IPS-18c (cell line): ENCODE data around the gene RANBP10.

Experiments used
- H3K4me3 ChIP-seq: 2 replicates; pipeline ENCODE4 v1.7.0; 2013; ENCODE audit warnings: low read depth, mild to moderate bottlenecking, low read length, moderate library complexity; ENCODE audit not compliant: insufficient read depth
- H3K9me3 ChIP-seq: one replicate; pipeline ENCODE4 v1.6.1; 2013; ENCODE audit warnings: mild to moderate bottlenecking, low read length, moderate library complexity; ENCODE audit not compliant: control insufficient read depth, insufficient read depth

Gene RANBP10

GRCh38 chr16:67731753-67732095, 74.6 kb downstream of the RANBP10 start:
- no peaks in the 10 kb centered on the region for H3K9me3 ChIP-seq

GRCh38 chr16:67731071-67731752, 75.1 kb downstream of the RANBP10 start:
- no peaks in the 10 kb centered on the region for H3K9me3 ChIP-seq

More at GRCh38 chr16:67731753-67732095, 74.6 kb downstream of the RANBP10 start:
- no peak overlapping the region for H3K4me3 ChIP-seq

GRCh38 chr16:67730326-67730725, 76.0 kb downstream of the RANBP10 start:
- Histone ChIP-seq H3K4me3 (no peak overlapping the region), H3K9me3 (no peaks in the 10 kb centered on the region)

More at GRCh38 chr16:67731071-67731752, 75.1 kb downstream of the RANBP10 start:
- no peak overlapping the region for H3K4me3 ChIP-seq

- no peak overlapping the region for H3K4me3 ChIP-seq
- H3K9me3 ChIP-seq, result no peaks in the 10 kb centered on the region
Observed at GRCh38 chr16:67729636-67730248, 76.6 kb downstream of the RANBP10 start.

- Histone ChIP-seq H3K4me3 (no peak overlapping the region), H3K9me3 (no peaks in the 10 kb centered on the region)
Observed at GRCh38 chr16:67727521-67728485, 78.6 kb downstream of the RANBP10 start.

- no peak overlapping the region for H3K4me3 ChIP-seq
- no peaks in the 10 kb centered on the region for H3K9me3 ChIP-seq
Observed at GRCh38 chr16:67726106-67727034, 80.0 kb downstream of the RANBP10 start.

GRCh38 chr16:67723911-67724305, 82.5 kb downstream of the RANBP10 start:
- no peak overlapping the region for H3K4me3 ChIP-seq

GRCh38 chr16:67723151-67723910, 83.0 kb downstream of the RANBP10 start:
- H3K9me3 ChIP-seq, result no peaks in the 10 kb centered on the region
- H3K4me3 ChIP-seq, result no peak overlapping the region

More at GRCh38 chr16:67723911-67724305, 82.5 kb downstream of the RANBP10 start:
- no peaks in the 10 kb centered on the region for H3K9me3 ChIP-seq

GRCh38 chr16:67720236-67720635, 86.1 kb downstream of the RANBP10 start:
- peak overlapping the region; percentile 85; the same call in 1 of the 2 replicates for H3K4me3 ChIP-seq
- no peaks in the 10 kb centered on the region for H3K9me3 ChIP-seq

- peak overlapping the region; percentile 85 for H3K4me3 ChIP-seq
- H3K9me3 ChIP-seq, result no peaks in the 10 kb centered on the region
Observed at GRCh38 chr16:67719778-67720144, 86.6 kb downstream of the RANBP10 start.

- H3K4me3 ChIP-seq, result peak within 1 kb of the TSS; percentile 85
- H3K9me3 ChIP-seq, result no peaks in the 10 kb centered on the region
Observed at GRCh38 chr16:67719048-67719777, 87.1 kb downstream of the RANBP10 start, which contains the start of gene GFOD2. Gene GFOD2, minus strand, starts transcription at chr16:67719316. Its CDS starts 33,601 bp downstream, at chr16:67685715.

- Histone ChIP-seq H3K4me3 (peak overlapping the region; percentile 85), H3K9me3 (no peaks in the 10 kb centered on the region)
Observed at GRCh38 chr16:67718668-67719047, 87.7 kb downstream of the RANBP10 start.

- Histone ChIP-seq H3K4me3 (no peak overlapping the region), H3K9me3 (no peaks in the 10 kb centered on the region)
Observed at GRCh38 chr16:67716097-67716496, 90.3 kb downstream of the RANBP10 start.

- no peaks in the 10 kb centered on the region for H3K9me3 ChIP-seq
- H3K4me3 ChIP-seq, result no peak overlapping the region
Observed at GRCh38 chr16:67714522-67714921, 91.8 kb downstream of the RANBP10 start.

- no peak overlapping the region for H3K4me3 ChIP-seq
Observed at GRCh38 chr16:67713647-67714273, 92.6 kb downstream of the RANBP10 start.

More at GRCh38 chr16:67713647-67714273, 92.6 kb downstream of the RANBP10 start:
- H3K9me3 ChIP-seq, result no peaks in the 10 kb centered on the region
